NCI-H2196 (cell line): Measurements from ENCODE around the gene SLC35C1.
A peak's percentile ranks its signal among the peaks of the same experiment; 100 is the strongest.
"Not testable (repeated sequence)": the region's sequence is repeated elsewhere in the genome, so short reads cannot be mapped to it uniquely, and the experiment has no call there.

Experiments used
- DNase-seq: peaks from one replicate; lab custom pipeline; 2025; ENCODE audit not compliant: unreplicated experiment; lab: John Stamatoyannopoulos, UW

Gene SLC35C1

DNA sequence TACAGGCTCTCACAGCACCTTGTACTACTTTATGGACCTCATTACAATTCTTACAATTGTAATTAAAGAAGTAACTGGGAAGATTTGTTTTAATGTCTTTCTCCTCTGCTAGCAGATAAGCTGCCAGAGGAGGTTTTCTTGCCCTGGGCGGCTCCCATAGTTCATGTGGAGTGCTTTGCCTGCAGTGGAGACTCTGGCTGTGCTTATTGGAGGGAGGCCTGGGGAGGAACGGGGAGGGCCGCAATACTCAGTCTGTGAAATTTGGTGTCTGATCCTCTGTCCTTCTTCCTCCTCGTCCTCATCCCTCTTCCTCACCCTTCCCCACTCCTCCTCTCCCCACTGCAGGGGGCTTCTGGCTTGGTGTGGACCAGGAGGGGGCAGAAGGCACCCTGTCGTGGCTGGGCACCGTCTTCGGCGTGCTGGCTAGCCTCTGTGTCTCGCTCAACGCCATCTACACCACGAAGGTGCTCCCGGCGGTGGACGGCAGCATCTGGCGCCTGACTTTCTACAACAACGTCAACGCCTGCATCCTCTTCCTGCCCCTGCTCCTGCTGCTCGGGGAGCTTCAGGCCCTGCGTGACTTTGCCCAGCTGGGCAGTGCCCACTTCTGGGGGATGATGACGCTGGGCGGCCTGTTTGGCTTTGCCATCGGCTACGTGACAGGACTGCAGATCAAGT is 5.6 kb downstream of the SLC35C1 start:
- DNase-seq: no peak

DNA sequence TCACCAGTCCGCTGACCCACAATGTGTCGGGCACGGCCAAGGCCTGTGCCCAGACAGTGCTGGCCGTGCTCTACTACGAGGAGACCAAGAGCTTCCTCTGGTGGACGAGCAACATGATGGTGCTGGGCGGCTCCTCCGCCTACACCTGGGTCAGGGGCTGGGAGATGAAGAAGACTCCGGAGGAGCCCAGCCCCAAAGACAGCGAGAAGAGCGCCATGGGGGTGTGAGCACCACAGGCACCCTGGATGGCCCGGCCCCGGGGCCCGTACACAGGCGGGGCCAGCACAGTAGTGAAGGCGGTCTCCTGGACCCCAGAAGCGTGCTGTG is 6.1 kb downstream of the SLC35C1 start:
- DNase-seq: no peak

DNA sequence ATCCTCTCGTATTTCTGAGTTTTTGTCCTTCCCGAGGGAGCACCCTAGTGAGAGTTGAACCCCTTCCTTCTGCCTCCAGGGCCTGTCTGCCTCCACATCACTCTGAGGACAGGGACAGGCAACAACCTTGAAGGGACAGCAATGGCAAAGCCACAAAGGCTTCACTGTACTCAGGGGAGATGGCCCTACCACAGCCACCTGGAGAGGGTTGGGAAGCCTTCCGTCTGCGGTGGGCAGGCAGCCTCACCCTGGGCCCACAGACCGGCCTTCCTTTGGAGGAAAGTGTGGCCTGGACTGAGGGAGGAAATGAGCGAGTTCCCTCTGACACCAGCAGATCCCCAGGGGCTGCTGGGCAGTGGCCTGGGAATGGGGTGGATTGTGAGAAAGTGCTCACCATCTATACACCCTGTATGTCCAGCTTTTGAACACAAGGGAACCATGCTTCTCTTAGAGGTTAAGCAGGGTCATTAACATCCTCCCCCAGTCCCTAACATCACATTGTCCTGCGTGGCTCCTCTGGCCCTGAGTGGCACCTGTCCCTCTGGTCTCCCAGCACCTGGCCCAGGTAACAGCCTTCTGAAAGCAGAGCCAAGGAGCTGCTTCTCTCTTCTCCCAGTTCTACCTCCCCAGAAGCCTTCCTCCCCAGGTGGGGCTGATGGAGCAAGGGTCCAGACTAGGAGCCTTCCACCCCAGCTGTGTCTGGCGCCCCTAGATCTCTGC is 6.8 kb downstream of the SLC35C1 start:
- DNase-seq: no peak

GRCh38 chr11:45812581-45813548 is 7.9 kb downstream of the SLC35C1 start:
- DNase-seq: no peak

GRCh38 chr11:45815747-45816146 is 10.8 kb downstream of the SLC35C1 start:
- DNase-seq: peak; percentile 11

GRCh38 chr11:45816614-45817013 is 11.7 kb downstream of the SLC35C1 start:
- DNase-seq: peak; percentile 39

DNA sequence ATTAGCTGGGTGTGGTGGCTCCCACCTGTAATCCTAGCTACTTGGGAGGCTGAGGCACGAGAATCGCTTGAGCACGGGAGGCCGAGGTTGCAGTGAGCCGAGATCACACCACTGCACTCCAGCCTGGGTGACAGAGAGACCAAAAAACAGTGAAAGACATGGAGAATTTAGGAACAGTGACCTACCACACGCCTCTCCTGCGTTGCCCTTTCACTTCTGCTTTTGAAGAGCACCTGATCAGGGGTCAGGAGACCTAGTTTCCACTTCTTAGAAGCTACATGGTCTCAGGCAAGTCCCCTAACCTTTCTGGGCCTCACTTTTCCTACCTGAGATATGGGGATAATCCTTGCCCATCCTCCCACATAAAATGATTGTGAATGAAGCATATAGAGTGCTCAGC is 12.2 kb downstream of the SLC35C1 start:
- no peak for DNase-seq

DNA sequence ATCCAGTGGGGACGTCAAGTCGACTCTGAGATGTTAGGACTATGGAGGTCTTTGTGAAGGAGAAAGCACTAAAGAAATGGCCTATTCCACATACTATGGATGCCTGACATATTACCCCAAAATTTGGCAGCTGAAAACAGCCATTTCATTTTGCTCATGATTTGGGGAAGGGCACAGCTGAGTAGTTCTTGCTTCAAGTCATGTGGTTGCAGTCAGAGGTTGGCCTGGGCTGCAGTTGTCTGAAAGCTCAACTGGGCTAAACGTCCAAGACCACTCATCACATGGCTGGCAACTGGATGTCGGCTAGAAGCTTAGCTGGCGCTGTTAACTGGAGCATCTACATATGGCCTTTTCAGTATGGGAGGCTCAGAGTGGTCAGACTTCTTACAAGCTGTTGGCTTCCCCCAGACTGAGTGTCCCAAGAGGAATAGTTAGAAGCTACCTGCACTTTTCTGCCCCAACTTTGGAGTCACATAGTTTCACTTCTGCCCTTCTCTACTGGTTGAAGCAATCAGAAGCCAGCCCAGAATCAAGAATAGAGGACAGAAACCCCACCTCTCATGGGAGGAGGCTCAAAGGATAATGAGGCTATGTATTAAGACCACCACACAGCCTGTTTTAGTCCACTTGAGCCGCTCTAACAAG is 14.1 kb downstream of the SLC35C1 start:
- DNase-seq: no peak

DNA sequence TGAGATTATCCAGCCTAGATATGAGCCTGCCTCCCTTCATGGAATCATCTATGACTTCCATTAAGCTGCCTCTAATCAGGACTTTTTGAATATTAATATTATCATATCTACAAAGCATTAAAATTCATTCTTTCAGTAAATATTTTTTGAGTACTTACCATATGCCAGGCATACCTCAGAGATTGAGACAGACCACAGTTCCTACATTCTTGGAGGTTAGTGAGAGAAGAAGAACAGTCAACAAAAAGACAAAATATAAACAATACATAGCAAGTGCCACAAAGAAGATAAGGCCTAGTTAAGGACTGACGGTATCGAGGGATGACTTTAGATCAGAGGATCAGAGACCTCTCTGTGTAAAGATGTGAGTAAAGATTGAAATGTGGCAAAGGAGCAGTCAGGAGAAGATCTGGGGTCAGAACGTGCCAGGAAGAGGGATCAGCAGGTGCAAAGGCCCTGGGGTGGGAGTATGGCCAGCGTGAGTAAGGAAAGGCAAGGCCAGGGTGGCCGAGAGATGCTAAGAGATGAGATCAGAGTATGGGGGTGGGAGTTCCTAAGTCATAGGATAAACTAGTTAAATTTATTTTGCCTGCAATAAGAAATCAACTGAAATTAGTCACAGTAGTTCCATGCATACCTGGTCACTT is 15.4 kb downstream of the SLC35C1 start:
- no peak for DNase-seq

GRCh38 chr11:45826492-45826891 is 21.5 kb downstream of the SLC35C1 start:
- DNase-seq: not testable (repeated sequence)

- DNase-seq: no peak
Measured at GRCh38 chr11:45827123-45827522, 22.2 kb downstream of the SLC35C1 start.

DNA sequence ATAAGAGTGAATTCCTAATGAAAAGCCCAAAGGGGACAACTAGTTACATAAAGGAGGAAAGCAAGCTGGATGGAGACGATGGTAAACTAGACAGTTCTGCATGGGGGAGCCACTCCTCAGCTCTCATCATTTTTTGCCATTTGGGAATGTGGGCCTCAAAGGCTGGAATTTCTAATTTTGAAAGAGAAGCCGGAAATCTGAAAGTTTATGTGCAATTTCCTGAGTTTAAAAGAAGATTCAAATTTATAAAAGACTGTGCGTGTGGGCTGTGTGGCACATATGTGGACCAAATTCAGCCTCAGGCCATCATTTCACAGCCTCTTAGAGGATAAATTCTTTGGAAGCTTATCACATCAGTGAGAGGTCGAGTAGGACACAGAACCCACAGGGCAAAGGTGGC is 24.0 kb downstream of the SLC35C1 start:
- no peak for DNase-seq

DNA sequence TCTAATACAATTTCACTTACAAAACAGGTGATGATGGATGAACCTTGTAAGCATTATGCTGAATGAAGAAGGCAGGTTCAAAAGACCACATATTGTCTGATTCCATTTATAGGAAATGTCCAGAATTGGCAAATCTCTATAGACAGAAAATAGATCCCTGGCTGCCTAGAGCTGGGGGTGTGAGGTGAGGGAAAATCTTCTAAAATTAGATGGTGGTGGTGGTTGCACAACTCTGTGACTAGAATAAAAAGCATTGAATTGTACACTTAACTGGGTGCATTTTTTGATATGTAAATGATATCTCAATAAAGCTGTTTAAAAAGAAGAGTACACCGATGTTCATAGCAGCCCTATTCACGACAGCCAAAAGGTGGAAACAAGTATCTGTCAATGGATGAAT is 25.6 kb downstream of the SLC35C1 start:
- DNase-seq: no peak

- no peak for DNase-seq
Measured at GRCh38 chr11:45832811-45833441, 28.0 kb downstream of the SLC35C1 start.

- no peak for DNase-seq
Measured at GRCh38 chr11:45833761-45834160, 28.8 kb downstream of the SLC35C1 start.

DNA sequence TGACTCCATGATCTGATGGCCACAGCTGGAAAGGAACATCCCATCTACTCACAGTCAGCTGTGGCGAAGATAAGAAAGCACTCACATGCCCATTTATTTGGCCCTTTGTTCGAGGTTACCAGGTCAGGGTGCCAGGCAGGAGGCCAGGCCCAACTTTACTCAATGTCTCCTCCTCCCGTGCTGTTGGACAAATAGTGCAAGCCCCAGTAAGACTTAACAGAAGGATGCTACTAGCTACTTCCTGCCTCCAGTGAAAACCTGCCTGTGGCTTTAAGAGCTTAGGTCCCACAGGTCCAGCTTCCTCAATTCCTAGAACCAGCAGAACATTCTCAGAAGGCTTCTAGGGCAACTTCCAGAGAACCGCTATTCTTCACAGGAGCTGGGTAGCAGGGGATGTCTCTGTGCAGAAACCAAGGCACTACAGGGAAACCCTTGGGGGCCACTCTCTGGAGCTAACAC is 29.4 kb downstream of the SLC35C1 start:
- no peak for DNase-seq

DNA sequence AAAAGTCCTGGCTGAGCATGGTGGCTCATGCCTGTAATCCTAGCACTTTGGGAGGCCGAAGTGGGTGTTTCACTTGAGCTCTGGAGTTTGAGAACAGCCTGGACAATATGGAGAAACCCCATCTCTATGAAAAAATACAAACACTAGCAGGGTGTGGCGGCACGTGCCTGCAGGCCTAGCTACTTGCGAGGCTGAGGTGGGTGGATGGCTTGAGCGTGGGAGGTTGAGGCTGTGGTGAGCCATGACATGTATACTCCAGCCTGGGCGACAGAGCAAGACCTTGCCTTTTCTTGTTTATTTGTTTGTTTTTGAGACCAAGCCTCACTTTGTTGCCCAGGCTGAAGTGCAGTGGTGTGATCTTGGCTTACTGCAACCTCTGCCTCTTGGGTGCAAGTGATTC is 34.3 kb downstream of the SLC35C1 start:
- no peak for DNase-seq

DNA sequence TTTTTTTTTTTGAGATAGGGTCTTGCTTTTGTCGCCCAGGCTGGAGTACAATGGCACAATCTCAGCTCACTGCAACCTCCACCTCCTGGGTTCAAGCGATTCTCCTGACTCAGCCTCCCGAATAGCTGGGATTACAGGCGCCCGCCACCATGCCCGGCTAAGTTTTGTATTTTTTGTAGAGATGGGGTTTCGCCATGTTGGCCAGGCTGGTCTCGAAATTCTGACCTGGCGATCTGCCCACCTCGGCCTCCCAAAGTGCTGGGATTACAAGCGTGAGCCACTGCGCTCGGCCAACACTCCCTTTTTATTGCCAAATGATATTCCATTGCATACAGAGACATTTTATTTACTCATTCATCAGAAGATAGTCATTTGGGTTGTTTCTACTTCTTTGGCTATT is 35.3 kb downstream of the SLC35C1 start:
- DNase-seq: not testable (repeated sequence)

GRCh38 chr11:45843158-45843924 is 38.4 kb downstream of the SLC35C1 start:
- DNase-seq: peak; percentile 96
